ENCODE measurements around the gene FLT3.

GRCh38 chr13:28056970-28057712, 43.2 kb downstream of the FLT3 start:
- TF ChIP-seq YY1 (IDR thresholded peaks at IDR 0.05; ENCODE audit: insufficient read depth, insufficient read length) (no peak), ZNF274 (IDR thresholded peaks at IDR 0.05; ENCODE audit: low read depth, low read length) (no peak), SUZ12 (IDR thresholded peaks at IDR 0.05; ENCODE audit: extremely low read depth, insufficient read depth, insufficient read length) (no peak)
